ENCODE data around the gene MOB1B. TPM values are rescaled to one million over a fixed set of nuclear protein-coding genes. Genes with fewer than 3 reads are reported as not detected.

The MOB1B gene
- polyA plus RNA-seq, 1 donor = 51.6 TPM

GRCh38 chr4:70908993-70909556 is 6.9 kb downstream of the MOB1B start:
- no peak for DNase-seq

- no peak for DNase-seq
These were observed 11.8 kb downstream of the MOB1B start for GRCh38 chr4:70914000-70914399.

- no peak for DNase-seq
These were observed 12.5 kb downstream of the MOB1B start for GRCh38 chr4:70914631-70915030.

- no peak for DNase-seq
These were observed 13.1 kb downstream of the MOB1B start for GRCh38 chr4:70915036-70915815.

GRCh38 chr4:70915874-70916559 is 13.8 kb downstream of the MOB1B start:
- no peak for DNase-seq

GRCh38 chr4:70920592-70920991 is 18.4 kb downstream of the MOB1B start:
- no peak for DNase-seq

- no peak for DNase-seq
These were observed 23.2 kb downstream of the MOB1B start for GRCh38 chr4:70925418-70925817.

- no peak for DNase-seq
These were observed 23.9 kb downstream of the MOB1B start for GRCh38 chr4:70925899-70926635.

GRCh38 chr4:70927502-70928137 is 25.5 kb downstream of the MOB1B start:
- DNase-seq = no peak

GRCh38 chr4:70930530-70931256 is 28.5 kb downstream of the MOB1B start:
- DNase-seq = no peak

GRCh38 chr4:70931347-70931746 is 29.2 kb downstream of the MOB1B start:
- no peak for DNase-seq

- no peak for DNase-seq
These were observed 30.8 kb downstream of the MOB1B start for GRCh38 chr4:70932984-70933383.

- no peak for DNase-seq
These were observed 33.0 kb downstream of the MOB1B start for GRCh38 chr4:70935038-70935695.

GRCh38 chr4:70936200-70936787 is 34.1 kb downstream of the MOB1B start:
- DNase-seq = no peak

- no peak for DNase-seq
These were observed 35.9 kb downstream of the MOB1B start for GRCh38 chr4:70938086-70938485.

- no peak for DNase-seq
These were observed 38.0 kb downstream of the MOB1B start for GRCh38 chr4:70940134-70940533.

GRCh38 chr4:70943114-70943513 is 40.9 kb downstream of the MOB1B start:
- no peak for DNase-seq

- no peak for DNase-seq
These were observed 42.9 kb downstream of the MOB1B start for GRCh38 chr4:70945046-70945445.

GRCh38 chr4:70945452-70946055 is 43.4 kb downstream of the MOB1B start:
- DNase-seq = no peak

GRCh38 chr4:70946939-70947338 is 44.8 kb downstream of the MOB1B start:
- no peak for DNase-seq

Measured in left kidney (tissue), 2 donors.